K562 (cell line): Measurements from ENCODE around the gene ZNF451. TPM values are rescaled to one million over a fixed set of nuclear protein-coding genes. Genes with fewer than 3 reads are reported as not detected.

ENCODE experiments used
- AFF1 ChIP-seq, 2 experiments: fragments of 450-650 bp; IDR thresholded peaks; 2 replicates each; pipeline ENCODE4 v1.6.1; 2018; ENCODE audit warnings: mild to moderate bottlenecking in 2 of 2, low read depth in 1 of 2; ENCODE audit not compliant: partially characterized antibody in 2 of 2
- ATF7 ChIP-seq: fragments of 450-650 bp; IDR thresholded peaks from 2 replicates; pipeline ENCODE4 v1.7.1; 2014; ENCODE audit warnings: mild to moderate bottlenecking, moderate library complexity
- CAMTA2 ChIP-seq: fragments of 250-450 bp; sonication (Bioruptor Pico); conservative IDR thresholded peaks from 2 replicates; pipeline ENCODE4 v1.5.1; 2022
- DPF2 ChIP-seq: fragments of 450-650 bp; IDR thresholded peaks from 2 replicates; pipeline ENCODE4 v1.6.1; 2016
- HMBOX1 ChIP-seq: sonication (generic); IDR thresholded peaks from 2 replicates; pipeline ENCODE4 v1.6.1; 2016
- KAT2B ChIP-seq: IDR thresholded peaks from one replicate; pipeline ENCODE4 v1.6.1; 2012; ENCODE audit warnings: low read depth, mild to moderate bottlenecking, control low read depth, inconsistent platforms, low read length, moderate library complexity
- MAFK ChIP-seq: IDR thresholded peaks from 2 replicates; pipeline ENCODE4 v1.6.1; 2011; ENCODE audit warnings: low read length, improper control_type of control experiment
- MEF2A ChIP-seq: IDR thresholded peaks from 2 replicates; pipeline ENCODE4 v1.6.1; 2011; ENCODE audit warnings: low read depth, mild to moderate bottlenecking, low read length, moderate library complexity; ENCODE audit not compliant: control insufficient read depth
- NFXL1 ChIP-seq: fragments of 450-650 bp; formaldehyde crosslinking; IDR thresholded peaks from 2 replicates; pipeline ENCODE4 v1.4.0; 2021; ENCODE audit warnings: mild to moderate bottlenecking
- PHB2 ChIP-seq: fragments of 450-650 bp; IDR thresholded peaks from 2 replicates; pipeline ENCODE4 v1.6.1; 2017; ENCODE audit warnings: low read depth
- PRMT5 ChIP-seq: sonication (generic); formaldehyde crosslinking; IDR thresholded peaks from 2 replicates; pipeline ENCODE4 v1.5.0; 2020; ENCODE audit warnings: missing genetic modification reagents
- RBM25 ChIP-seq: fragments of 200-400 bp; formaldehyde crosslinking; IDR thresholded peaks from 2 replicates; pipeline ENCODE4 v1.6.1; 2018; ENCODE audit warnings: low read length, low read depth, moderate library complexity; ENCODE audit not compliant: severe bottlenecking
- ZMIZ1 ChIP-seq, 2 experiments: fragments of 150-350 bp in 1 of 2; IDR thresholded peaks; 2 replicates each; pipeline ENCODE4 v1.6.1; 2012 to 2016; ENCODE audit warnings: low read depth in 2 of 2, low read length in 2 of 2, mild to moderate bottlenecking in 1 of 2, moderate library complexity in 1 of 2
- ZNF175 ChIP-seq: fragments of 200-800 bp; sonication (Bioruptor generic); IDR thresholded peaks from 2 replicates; pipeline ENCODE4 v1.6.1; 2016; ENCODE audit warnings: low read depth, mild to moderate bottlenecking, missing genetic modification characterization, missing compliant biosample characterization
- ZNF232 ChIP-seq: sonication (generic); formaldehyde crosslinking; IDR thresholded peaks from 2 replicates; pipeline ENCODE4 v1.8.0; 2022; ENCODE audit warnings: mild to moderate bottlenecking, missing genetic modification reagents
- ZNF57 ChIP-seq: fragments of 450-650 bp; formaldehyde crosslinking; IDR thresholded peaks from 2 replicates; pipeline ENCODE4 v1.4.0; 2020; ENCODE audit warnings: mild to moderate bottlenecking, moderate library complexity
- ZNF583 ChIP-seq: fragments of 250-450 bp; sonication (Bioruptor Pico); IDR thresholded peaks from 2 replicates; pipeline ENCODE4 v1.4.0; 2020
- polyA plus RNA-seq, 8 experiments: library from polyadenylated mRNA; depleted of rRNA in 4 of 8; stranded (reverse) in 5 of 8; unstranded in 3 of 8; fragments of >200 nt; fragmentation: Nextera tagmentation in 2 of 8; fragmentation: Illumina TruSeq in 1 of 8; extraction: Ambion mirVana in 2 of 8; extraction: Trizol in 1 of 8; gene quantifications; 2 replicates each; pipeline versions ENCODE4 v1.2.1 to v1.2.3, GENCODE V29; 2011 to 2014; ENCODE audit warnings: inconsistent platforms in 1 of 8, missing spikeins in 1 of 8
- total RNA-seq, 7 experiments: library from RNA; depleted of rRNA in 6 of 7; stranded (reverse); fragments of >200 nt in 6 of 7; fragmentation: Illumina TruSeq in 2 of 7; extraction: Trizol in 2 of 7; gene quantifications; 2 replicates each; pipeline versions ENCODE4 v1.2.1 to v1.2.3, GENCODE V29; 2011 to 2021; ENCODE audit warnings: low replicate concordance in 1 of 7

Gene ZNF451
- total and polyA plus RNA-seq, 9 of the 15 experiments (the other 6 are each of a cell fraction or from before 2014, with no cell fraction given) = 16.1 to 74.3 (median 38.3) TPM

- TF ChIP-seq AFF1 (IDR thresholded peaks at IDR 0.05; ENCODE audit: low read depth in 1 of 2, partially characterized antibody in 2 of 2) = peak; percentile 73 to 90
- TF ChIP-seq ZMIZ1 (IDR thresholded peaks at IDR 0.05; ENCODE audit: low read depth in 2 of 2, low read length in 2 of 2) = peak in 1 of 2 experiments; percentile 86; a peak in 2 of 4 replicates
- no peak for TF ChIP-seq ZNF175 (CRISPR knock-in tag)
- TF ChIP-seq CAMTA2 = no peak
- TF ChIP-seq PRMT5 (CRISPR knock-in tag) = no peak
- no peak for TF ChIP-seq RBM25
- peak; percentile 67; the same call in 1 of the 2 replicates for TF ChIP-seq PHB2
- peak; percentile 29; the same call in 1 of the 2 replicates for TF ChIP-seq ZNF583
- TF ChIP-seq MAFK = no peak
- peak; percentile 89 for TF ChIP-seq ATF7
- TF ChIP-seq KAT2B = no peak
- TF ChIP-seq ZNF57 (CRISPR knock-in tag) = no peak
- TF ChIP-seq NFXL1 = no peak
- peak; percentile 72 for TF ChIP-seq MEF2A
- no peak for TF ChIP-seq ZNF232
- TF ChIP-seq HMBOX1 = peak; percentile 26; the same call in 1 of the 2 replicates
- TF ChIP-seq DPF2 = peak; percentile 96
Measured at GRCh38 chr6:57089687-57090457, at the start of gene ZNF451 (continued).
